Type B pancreatic cell (in vitro differentiated cells): ENCODE data around the gene MCM5. TPM values are rescaled to one million over a fixed set of nuclear protein-coding genes. Genes with fewer than 3 reads are reported as not detected.

ENCODE experiments used
- DNase-seq: peaks from one replicate; pipeline ENCODE4 v3.0.0; 2021; ENCODE audit warnings: mixed read lengths; ENCODE audit not compliant: unreplicated experiment; ENCODE audit errors: extremely low spot score
- H3K27ac Mint-ChIP-seq: 2 replicates; pipeline ENCODE4 v1.8.0; 2021; ENCODE audit warnings: mild to moderate bottlenecking, mixed read lengths
- H3K27me3 Mint-ChIP-seq: 2 replicates; pipeline ENCODE4 v1.8.0; 2021; ENCODE audit warnings: mixed read lengths
- H3K36me3 Mint-ChIP-seq: 2 replicates; pipeline ENCODE4 v1.8.0; 2021; ENCODE audit warnings: mixed read lengths
- H3K4me1 Mint-ChIP-seq: one replicate; pipeline ENCODE4 v1.8.0; 2021; ENCODE audit warnings: mixed read lengths; ENCODE audit not compliant: unreplicated experiment
- H3K4me3 Mint-ChIP-seq: 2 replicates; pipeline ENCODE4 v1.8.0; 2021; ENCODE audit warnings: mild to moderate bottlenecking, mixed read lengths
- H3K9me3 Mint-ChIP-seq: 2 replicates; pipeline ENCODE4 v1.8.0; 2021; ENCODE audit warnings: mixed read lengths
- CTCF ChIP-seq: fragments of 200-600 bp; sonication (generic); conservative IDR thresholded peaks from 2 replicates; pipeline ENCODE4 v1.5.0; 2021; ENCODE audit warnings: antibody characterized with exemption, mild to moderate bottlenecking
- total RNA-seq: library from RNA; stranded (reverse); gene quantifications from 2 replicates; pipeline ENCODE4 v1.2.1, GENCODE V29; 2021; ENCODE audit warnings: low replicate concordance

The MCM5 gene
- total RNA-seq, 1 donor from 2014 or later = 98.0 TPM

- no peaks in the 10 kb centered on the region for H3K27me3 Mint-ChIP-seq
- peaks cover 40% of the 10 kb centered on the region for H3K4me1 Mint-ChIP-seq
- H3K9me3 Mint-ChIP-seq = no peaks in the 10 kb centered on the region
- no peak for DNase-seq
- H3K4me3 Mint-ChIP-seq = no peak overlapping the region
- no peaks in the 10 kb centered on the region for H3K36me3 Mint-ChIP-seq
- no peak overlapping the region for H3K27ac Mint-ChIP-seq
- TF ChIP-seq CTCF = no peak
These were observed 46.4 kb downstream of the MCM5 start for GRCh38 chr22:35446365-35446764.

GRCh38 chr22:35448523-35448922, 48.6 kb downstream of the MCM5 start:
- no peak overlapping the region for H3K27ac Mint-ChIP-seq
- no peak for TF ChIP-seq CTCF
- no peaks in the 10 kb centered on the region for H3K36me3 Mint-ChIP-seq
- H3K27me3 Mint-ChIP-seq = peaks cover 5% of the 10 kb centered on the region
- no peak overlapping the region for H3K4me3 Mint-ChIP-seq
- H3K4me1 Mint-ChIP-seq = peaks cover 37% of the 10 kb centered on the region
- DNase-seq = no peak
- no peaks in the 10 kb centered on the region for H3K9me3 Mint-ChIP-seq

- Mint-ChIP-seq H3K4me3 (no peak overlapping the region), H3K27me3 (peaks cover 12% of the 10 kb centered on the region), H3K36me3 (no peaks in the 10 kb centered on the region), H3K4me1 (peaks cover 28% of the 10 kb centered on the region), H3K27ac (no peak overlapping the region), H3K9me3 (no peaks in the 10 kb centered on the region)
- DNase-seq = no peak
- TF ChIP-seq CTCF = no peak
These were observed 50.1 kb downstream of the MCM5 start for GRCh38 chr22:35449829-35450689.

GRCh38 chr22:35450824-35451569, 51.1 kb downstream of the MCM5 start:
- H3K27ac Mint-ChIP-seq = no peak overlapping the region
- H3K27me3 Mint-ChIP-seq = peaks cover 12% of the 10 kb centered on the region
- DNase-seq = no peak
- H3K4me1 Mint-ChIP-seq = peaks cover 25% of the 10 kb centered on the region
- no peak for TF ChIP-seq CTCF
- H3K36me3 Mint-ChIP-seq = no peaks in the 10 kb centered on the region
- no peaks in the 10 kb centered on the region for H3K9me3 Mint-ChIP-seq
- H3K4me3 Mint-ChIP-seq = no peak overlapping the region

GRCh38 chr22:35451592-35451991, 51.7 kb downstream of the MCM5 start:
- peaks cover 20% of the 10 kb centered on the region for H3K4me1 Mint-ChIP-seq
- TF ChIP-seq CTCF = no peak
- peaks cover 12% of the 10 kb centered on the region for H3K27me3 Mint-ChIP-seq
- no peaks in the 10 kb centered on the region for H3K9me3 Mint-ChIP-seq
- no peaks in the 10 kb centered on the region for H3K36me3 Mint-ChIP-seq
- no peak overlapping the region for H3K4me3 Mint-ChIP-seq
- no peak for DNase-seq
- no peak overlapping the region for H3K27ac Mint-ChIP-seq
